Stimulated activated CD4-positive, alpha-beta T cell treated with anti-CD3 and anti-CD28 coated beads, Interleukin-4, amount 100 ng/mL, for 4 hours (primary cell): Measurements from ENCODE around the gene TRAPPC6A.

Source experiments
- DNase-seq, 2 experiments: peaks; one replicate each; pipeline ENCODE4 v3.0.0-alpha.2; 2020

Gene TRAPPC6A

DNA sequence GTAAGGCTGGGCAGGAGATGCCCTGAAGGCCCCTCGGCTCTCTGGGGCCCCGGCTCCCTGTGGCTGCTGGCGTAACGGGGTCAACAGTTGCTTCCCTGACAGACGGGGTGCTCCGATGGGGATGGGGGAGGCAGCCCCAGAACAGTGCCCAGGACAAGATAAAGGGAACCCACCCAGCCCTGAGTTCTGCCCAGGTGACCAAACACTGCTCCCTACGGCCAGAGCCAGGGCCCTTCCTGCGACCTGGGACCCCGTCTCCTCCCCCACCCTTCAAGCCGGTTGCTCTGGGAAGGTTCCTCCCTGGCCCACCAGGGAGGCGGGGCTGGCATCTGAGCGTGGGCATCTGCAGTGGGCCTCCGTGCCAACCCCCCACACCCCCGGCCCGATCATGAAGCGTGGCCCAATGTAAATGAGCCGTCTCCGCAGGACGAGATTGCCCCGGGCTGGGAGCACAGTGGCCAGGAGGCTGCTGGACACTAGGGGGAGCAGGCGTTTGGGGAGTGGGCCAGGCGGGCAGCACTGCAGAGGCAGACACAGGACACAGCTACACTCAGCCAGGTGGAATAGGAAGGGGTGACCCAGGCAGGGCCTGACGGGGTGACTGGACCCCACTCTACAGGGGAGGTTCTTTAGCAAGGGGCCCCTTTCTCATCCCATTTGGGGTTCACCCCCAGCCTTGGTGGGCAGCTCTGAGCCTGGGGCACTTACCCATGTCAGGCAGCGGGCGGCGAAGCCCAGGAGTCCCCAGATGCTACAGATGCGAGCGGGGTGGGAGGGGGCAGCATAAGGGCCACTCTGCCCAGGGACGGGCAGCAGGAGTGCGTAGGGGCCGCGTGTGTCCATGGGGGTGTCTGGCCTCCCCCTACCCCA lies 16.1 kb downstream of the TRAPPC6A start:
- DNase-seq: no peak

DNA sequence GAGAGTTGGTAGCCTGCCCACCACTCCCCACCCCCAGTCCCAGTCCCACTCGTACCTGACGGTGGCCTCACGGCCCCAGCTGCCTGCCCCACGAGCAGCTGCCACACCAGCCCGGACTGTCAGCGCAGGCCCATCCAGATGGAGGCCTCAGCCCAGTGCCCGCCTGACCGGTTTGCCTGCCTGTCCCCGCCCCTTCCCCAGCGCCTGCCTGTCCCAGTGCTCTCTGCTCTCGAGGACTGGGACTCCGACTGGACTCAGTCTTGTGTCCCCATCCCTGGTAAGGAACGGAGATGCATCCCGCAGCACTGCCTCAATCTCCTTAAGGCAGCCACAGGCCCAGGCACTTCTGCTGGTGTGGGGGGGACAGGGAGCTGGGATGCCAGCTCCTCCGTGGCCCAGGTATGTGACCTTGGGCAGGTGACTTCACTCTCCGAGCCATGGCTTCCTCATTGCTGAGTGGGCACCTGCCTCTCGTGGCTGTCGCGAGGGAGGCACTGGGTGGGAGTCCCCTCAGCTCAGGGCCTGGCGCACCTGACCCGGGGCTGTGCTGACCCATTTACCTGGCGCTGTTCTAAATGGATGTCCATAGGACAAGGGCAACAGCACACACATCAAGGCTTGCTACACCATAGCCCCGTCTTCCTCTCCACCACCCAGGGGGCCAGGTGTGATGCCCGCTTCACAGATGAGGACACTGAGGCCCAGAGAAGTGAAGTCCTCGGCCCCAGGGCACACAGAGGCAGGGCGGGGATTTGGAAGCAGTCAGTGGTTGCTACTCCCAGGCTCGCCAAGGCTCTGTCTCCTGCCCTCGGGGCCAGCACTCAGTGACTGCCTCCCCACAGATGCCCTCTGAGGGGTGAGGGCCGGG lies 16.9 kb downstream of the TRAPPC6A start, which contains the start of gene NKPD1:
Gene NKPD1, minus strand, starts transcription at position 113 of the 868 bp plus-strand sequence. CDS start 832 bp downstream, outside the sequence.
- no peak for DNase-seq

DNA sequence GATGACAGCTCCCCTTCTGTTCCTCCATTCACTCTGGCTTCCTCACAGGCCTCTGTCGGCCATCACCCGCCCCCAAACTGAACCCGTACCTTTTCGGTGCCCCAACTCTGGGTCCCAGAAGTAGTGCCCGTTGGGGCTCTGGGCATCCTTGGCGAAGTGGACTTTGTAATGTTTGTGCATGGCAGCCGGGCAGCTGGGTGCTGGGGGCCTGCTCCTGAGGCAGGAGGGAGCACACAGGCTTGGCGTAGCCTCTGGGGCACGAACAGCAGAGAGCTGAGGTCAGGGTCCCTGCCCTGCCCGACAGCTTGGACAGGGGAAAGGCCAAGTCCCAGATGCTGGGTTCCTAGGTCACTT lies 18.1 kb downstream of the TRAPPC6A start:
- no peak for DNase-seq

DNA sequence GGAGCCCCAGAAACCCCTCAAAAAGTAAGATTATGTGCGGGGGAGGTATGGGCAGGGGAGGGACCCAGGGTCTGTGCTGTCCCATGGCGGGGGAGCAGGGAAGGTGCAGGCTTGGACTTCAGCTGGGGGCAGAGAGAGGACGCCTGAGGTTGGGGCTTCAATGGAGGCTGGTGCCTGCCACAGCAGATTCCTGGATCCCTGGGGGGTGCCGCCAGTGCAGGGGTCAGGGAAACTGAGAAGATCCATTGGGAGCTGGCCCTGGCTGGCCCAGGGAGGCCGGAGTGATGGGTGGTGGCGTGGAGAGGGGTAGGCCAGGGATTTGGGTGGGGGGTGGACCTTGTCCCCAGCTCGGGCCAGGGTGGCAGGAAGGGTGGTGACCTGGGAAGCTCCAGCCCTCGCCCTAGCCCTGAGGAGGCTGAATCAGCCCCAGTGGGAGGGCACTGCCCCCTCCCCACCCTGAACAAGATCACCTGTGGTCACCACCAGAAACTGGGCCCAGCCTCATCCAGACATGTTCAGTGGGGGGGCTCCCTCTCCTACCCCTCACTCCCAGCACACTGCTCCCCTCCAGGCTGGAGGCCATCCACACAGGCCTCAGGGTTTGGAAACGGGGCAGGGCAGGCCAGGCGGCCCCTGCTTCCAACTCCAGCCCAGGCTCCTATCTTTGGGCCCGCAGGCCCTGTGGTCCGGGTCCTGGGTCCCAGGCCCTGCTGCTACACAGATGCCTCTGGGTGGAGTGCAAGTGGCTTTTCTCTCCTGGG lies 18.6 kb downstream of the TRAPPC6A start:
- no peak for DNase-seq

DNA sequence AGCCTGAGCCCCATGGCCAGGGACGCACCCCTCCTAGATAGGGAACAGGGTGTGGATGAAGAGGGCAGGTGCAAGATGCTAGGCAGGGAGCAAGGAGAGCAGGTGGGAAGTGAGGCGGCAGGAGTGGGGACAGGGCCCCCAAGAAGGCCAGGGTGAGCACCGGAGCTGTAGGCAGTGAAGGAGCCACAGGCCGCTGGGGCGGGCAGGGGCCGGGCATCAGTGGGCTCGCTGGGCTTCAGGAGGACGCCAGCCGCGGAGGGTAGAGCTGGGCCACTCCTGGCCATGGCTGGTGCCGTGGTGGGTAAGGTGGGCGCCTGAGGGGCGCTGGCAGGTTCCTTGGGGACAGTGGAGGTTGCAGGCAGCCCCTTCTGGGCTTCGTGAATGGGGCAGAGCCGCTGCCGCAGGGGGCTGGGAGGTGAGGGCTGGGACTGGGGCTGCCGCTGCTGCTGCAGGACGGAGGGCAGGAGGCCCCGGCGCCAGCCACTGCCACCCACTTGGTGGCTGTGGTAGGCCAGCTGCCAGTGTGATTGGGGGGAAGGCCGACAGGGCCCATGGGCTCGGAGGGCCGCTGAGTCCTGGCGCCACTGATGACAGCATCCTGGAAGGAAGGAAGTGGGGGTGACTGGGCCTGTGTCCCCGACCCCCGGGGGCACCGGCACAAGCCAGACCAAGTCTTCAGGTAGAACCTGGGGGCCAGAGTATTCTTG lies 19.4 kb downstream of the TRAPPC6A start:
- no peak for DNase-seq

DNA sequence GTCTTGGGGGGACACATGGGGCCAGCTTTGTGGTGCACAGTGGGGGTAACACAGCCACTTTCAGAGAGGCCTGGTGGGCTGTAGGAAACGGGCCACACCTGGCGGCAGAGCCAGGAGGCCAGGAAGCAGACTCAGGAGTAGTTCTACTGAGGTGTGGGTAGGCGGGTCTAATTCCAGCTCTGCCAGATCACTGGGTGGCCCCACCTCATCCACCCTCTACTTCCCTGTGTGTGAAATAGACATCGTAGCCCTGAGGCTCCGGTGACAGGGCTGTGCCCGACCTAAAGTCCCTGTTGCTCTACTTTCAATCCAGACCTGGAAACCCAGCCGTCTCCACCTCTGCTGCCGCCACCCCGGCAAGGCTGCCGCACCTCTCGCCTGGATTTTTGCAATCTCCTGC lies 21.3 kb downstream of the TRAPPC6A start:
- no peak for DNase-seq

DNA sequence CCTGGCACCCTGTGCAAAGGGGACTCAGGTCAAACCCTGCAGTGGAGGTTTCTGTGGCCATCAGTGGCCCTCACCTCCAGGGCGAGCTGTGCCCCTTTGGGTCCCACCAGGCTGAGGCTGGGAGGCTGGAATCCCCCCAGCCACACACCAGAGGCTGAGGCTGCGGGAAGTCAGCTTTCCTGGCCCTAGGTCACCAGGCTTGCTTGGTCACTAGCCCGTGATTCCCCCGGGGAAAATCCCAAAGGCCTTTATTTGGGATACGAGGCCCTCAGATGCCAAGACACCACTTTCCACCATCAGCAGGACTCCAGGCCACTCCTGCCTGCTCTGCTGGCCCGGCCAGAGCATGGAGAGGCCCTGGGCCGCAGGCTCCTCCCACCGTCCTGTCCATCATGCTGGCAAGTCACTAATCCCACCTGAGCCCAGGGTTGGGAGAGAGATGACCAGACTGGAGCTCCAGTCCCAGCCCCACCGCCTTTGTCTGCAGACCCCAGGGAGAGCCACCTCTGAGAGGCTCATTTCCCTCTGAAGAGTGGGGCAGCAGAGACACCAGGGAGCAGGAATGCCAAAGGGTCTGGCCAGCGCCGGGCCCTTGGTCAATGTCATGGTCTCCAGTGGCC lies 21.9 kb downstream of the TRAPPC6A start:
- no peak for DNase-seq

DNA sequence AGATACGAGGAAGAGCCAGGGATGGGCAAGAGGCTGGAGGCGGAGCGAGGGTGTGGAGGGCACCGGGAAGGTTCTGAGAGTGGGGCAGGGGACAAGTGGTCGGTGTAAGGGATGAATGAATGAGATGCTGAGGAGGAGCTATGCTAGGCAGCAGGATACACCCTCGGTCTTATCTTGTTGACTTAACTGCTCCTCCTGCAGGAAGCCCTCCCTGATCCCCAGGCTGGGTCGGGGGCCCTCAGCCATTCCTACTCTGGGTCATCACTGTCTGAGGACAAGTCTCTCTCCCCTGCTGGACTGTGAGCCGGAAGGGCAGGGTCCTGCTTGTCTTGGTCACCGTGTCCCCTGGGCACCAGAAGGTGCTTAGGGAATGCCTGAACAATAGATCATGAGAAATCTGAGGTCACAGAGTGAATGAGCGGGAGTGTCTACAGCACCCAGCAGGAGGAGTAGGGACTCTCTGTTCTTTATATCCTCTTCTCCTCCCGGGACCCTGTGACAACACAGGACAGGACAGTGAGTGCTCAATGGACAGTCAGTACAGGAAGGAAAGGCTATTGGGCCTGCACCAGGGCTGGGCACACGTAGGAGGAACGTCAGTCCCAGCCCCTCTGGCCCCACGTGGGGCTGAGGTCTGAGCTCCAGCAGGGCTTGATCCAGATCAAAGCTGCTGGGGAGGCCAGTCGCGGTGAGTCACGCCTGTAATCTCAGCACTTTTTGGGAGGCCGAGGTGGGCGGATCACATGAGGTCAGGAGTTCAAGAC lies 23.8 kb downstream of the TRAPPC6A start:
- DNase-seq: no peak

DNA sequence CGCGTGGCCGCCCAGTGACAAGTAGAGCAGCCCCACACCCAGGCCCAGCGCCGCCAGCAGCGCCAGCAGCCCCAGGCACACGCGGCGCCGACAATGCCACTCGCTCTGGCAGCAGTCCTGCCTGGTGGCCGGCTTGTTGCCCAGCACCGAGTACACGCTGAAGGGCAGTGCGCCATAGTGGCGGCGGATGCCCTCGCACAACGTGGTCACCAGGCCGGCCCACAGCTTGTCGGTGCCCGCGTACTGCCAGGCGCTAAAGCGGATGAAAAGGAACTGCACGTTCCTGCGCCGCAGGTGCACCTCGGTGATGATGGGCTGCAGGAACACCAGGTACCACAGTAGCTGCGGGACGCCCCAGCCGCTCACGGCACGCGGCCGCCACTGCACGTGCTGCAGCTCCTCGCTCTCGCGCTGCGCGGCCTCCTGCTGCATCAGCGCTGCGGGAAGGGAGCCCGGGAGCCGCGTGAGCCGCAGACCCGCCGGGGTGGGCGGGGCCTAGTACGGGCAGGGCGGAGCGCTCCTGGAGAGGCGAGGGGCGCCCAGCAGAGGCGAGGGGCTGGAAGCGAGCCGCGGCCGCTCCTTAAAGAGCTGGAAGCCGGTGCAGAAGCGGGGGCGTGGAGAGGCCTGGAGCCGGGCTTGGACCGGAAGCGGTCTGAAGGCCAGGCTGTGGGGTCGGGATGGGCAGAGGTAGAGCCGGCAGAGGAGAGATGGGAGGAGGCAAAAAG lies 24.5 kb downstream of the TRAPPC6A start:
- DNase-seq: peak; percentile 34 to 51

DNA sequence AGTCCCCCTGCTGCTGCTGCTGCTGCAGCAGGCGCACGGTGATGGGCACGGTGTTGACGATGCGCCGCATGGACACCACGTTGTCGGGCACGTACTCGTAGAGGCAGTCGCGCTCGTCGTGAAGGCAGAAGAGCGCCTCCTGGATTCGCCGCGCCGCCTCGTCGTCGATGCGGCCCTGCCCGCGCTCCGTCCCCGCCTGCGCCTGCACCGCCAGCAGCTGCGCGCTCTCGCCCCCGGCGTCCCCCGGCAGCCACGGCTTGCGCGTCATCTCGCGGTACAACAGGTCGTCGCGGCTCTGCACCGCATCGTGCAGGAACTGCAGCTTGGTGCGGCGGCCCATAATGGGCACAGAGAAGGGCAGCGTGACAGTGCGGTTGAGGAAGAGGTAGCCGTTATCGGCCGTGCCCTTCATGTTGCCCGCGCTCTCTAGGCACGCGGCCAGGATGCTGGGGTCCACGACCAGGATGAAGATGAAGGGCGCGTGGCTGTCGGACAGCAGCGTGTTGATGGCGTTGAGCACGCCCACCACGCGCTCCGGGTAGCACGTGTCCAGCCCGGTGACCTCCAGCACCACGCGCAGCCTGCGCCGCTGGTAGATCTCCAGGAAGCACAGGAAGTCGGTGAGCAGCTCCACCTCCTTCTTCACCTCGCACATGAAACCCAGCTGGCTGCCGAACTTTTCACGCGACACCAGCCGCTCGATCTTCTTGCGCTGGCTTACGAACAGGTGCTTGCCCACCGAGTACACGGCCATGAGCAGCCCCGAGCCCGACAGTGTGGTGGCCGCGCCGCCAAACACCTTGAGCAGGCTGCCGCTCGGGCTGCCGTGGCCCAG lies 25.3 kb downstream of the TRAPPC6A start:
- DNase-seq: peak; percentile 34 to 58

DNA sequence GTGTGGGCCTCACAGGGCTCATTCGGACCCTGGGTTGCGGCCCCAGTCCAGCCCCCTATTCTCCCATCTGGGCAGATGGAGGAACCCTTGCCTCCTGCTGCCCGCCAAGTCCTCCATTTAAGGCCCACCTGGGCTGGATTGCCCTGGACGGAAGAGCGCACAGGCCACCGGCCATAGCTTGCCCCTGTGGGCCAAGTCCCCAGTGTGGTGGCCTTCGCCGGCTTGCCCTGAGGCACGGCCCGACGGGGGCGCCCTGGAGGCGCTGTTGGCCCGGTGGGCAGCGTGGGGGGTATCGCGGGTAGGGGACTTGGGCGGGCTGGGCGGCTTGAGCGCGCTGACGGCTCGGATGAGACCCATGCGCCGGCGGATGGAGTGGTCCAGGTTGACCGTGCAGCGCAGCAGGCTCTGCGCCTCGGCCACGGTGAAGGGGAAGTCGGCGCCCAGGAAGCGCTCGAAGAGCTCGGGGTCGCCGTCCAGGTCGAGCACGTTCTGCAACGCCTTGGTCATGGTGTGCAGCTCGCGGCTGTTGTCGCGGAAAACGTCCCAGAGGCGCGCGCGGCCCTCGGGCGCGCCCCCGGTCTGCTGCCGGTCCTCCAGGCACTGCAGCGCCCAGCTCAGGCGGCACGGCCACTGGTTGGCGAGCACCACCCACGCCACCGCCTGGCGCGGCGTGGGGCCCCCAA lies 26.1 kb downstream of the TRAPPC6A start:
- DNase-seq: no peak

DNA sequence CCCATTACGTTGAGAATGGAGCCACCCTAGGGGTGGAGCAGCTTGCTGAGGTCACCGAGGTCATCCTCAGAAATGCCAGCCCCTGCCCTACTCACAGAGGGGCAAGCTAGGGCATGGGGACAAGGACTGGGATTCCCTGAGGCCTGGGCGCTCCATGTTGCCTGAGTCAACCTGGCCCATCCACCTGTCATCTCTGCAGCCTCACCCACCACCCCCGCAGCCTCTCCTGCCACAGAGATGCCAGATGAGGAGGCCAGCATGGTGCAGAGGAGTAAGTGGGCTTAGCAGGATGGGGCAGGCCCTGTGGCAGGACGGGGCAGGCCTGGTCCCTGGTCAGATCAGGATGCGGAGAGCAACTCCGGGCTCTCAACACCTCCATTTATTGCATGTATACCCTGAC lies 26.7 kb downstream of the TRAPPC6A start:
- DNase-seq: no peak

DNA sequence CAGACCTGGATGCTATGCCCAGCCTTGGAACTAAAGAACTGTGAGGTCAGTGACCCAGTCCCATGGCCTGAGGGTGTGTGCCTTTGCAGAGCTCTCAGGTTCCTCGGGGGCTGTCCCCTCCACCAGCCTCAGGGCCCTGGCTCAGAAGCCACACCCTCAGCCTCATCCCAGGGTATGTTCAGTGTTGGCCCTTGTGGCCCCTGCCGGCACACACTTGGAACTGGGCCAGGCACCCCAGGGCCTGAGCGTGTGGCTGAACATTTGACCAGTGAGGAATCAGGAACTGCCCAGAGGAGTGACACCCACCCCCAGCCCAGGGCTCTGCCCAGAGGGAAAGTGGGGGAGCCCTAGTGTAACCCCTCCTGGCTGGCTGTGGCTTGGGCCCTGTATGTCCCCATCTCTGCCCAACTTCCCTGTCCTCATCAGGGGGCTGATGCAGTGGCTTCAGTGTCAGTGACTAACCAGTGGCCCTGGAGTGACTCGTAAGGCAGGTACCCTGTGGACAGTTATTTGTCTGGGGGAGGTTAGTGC lies 27.2 kb downstream of the TRAPPC6A start:
- DNase-seq: no peak

DNA sequence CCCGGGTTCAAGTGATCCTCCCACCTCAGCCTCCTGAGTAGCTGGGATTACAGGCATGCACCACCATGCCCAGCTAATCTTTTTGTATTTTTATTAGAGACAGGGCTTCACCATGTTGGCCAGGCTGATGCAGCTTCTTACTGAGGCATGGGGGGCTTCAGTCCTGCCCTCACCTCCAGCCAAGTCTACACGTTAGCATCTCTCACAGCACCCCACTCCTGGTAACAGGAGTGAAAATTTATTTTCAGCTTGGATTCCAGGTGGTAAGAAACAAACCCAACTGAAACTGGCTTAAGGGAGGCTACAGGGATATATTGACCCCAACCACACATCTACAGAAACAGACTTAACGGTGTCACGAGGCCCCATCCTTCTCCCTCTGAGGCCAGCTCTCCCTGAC lies 27.9 kb downstream of the TRAPPC6A start:
- DNase-seq: no peak

DNA sequence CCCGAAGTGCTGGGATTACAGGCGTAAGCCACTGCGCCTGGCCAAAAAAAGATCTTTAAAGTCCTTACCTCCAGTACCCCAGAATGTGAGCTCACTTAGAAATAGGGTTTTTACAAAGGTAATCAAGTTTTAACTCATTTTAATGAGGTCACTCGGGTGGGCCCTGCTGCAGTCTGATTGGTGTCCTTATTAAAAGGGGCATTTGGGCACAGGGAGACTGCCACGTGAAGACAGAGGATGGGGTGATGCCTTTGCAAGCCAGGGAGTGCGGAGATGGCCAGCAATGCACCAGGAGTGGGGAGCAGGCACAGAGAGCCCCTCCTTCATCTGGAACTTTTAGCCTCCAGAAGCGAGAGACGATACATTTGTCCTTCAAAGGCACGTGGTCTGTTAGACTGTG lies 28.9 kb downstream of the TRAPPC6A start:
- no peak for DNase-seq

DNA sequence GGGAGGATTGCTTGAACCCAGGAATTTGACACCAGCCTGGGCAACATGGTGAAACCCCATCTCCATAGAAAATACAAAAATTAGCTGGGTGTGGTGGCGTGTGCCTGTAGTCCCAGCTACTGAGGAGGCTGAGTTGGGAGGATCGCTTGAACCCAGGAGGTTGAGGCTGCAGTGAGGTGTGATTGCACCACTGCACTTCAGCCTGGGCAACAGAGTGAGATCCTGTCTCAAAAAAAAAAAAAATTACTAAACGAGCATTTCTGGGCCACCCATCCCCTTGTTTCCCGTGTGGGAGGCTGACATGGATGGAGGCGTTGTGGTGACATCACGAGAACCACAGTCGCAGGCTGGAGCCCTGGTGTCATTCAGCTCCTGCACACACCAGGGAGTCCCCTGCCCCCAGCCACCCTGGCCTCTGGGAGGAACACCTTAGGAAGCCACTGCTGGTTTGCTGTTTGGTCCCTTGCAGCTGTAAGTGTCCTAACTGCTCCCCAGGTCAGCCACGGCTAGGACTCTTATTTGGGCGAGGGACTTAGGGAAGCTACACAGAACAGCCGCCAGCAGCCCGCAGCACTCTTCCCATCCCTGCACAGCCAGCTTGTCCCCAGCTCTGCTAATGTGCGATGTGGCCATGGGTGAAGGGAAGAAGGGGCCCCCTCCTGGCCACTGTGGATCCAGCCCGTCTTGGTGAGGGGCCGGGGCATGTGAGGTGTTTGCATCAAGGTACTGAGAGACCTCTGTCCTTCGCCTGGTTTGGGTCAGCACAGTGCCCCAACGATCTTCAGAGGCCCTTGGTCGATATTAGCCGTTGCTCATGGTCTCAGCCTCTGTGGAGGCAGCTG lies 30.0 kb downstream of the TRAPPC6A start:
- DNase-seq: no peak

DNA sequence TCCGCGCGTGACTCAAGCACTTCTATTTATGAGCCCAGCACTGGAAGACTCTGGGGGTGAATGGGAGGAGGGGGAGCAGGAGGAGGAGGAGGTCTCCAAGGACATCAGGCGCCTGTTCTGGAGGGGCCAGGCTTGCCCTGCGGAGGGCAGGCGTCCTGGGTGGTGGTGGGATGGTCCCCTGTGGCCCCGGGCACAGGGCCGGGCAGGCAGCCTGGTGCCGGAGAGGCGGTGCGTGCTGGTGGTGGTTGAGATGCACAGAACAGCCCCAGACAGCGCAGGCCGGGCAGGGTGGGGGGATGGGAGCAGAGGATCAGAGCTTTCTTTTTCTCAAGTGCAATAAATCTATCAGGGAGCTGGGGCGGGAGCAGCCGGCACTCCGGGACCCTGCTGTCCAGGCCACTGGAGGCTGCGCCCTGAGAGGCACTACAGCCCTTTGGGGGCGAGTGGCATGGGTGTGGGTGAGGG lies 31.3 kb downstream of the TRAPPC6A start:
- no peak for DNase-seq

DNA sequence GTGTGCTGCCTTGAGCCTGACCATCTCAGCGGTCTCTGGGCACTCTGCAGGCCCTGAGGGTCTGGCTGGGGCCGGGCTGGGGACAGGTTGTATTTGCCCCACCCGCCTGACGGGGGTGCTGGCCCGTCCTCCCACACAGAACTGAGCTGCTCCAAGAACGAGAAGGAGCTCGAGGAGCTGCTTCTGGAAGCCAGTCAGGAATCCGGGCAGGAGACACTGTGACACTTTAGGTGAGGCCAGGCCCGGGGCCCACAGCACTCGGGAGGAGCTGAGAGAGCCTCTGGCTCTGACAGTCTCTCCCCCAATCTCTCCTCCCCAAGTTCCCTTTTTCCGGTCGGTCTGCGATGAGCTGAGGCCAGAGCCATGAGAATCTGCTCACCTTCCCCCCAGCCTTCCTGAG lies 31.8 kb downstream of the TRAPPC6A start:
- no peak for DNase-seq
